AG04450 (cell line): ENCODE data around the gene FFAR3. TPM values are rescaled to one million over a fixed set of nuclear protein-coding genes. Genes with fewer than 3 reads are reported as not detected.

Experiments
- CTCF ChIA-PET: fragments of 300-600, 350-600 bp; formaldehyde crosslinking; extraction: SDS; loops from one replicate; lab custom pipeline; 2022; ENCODE audit warnings: antibody characterized with exemption, inconsistent platforms; lab: Charles Lee
- POLR2A ChIA-PET: fragments of 350-600 bp; formaldehyde crosslinking; extraction: SDS; loops from one replicate; lab custom pipeline; 2021; ENCODE audit warnings: antibody characterized with exemption, inconsistent platforms; lab: Yijun Ruan, JAX
- DNase-seq: peaks from one replicate; pipeline ENCODE4 v3.0.0-alpha.2; 2011; ENCODE audit warnings: low read depth, low spot score
- H3K27ac ChIP-seq: one replicate; pipeline ENCODE4 v1.5.1; 2012; ENCODE audit warnings: low read depth, low read length, control low read depth
- H3K27me3 ChIP-seq: one replicate; pipeline ENCODE4 v1.6.0; 2012; ENCODE audit warnings: low read length; ENCODE audit not compliant: control insufficient read depth, insufficient read depth
- H3K4me3 ChIP-seq: 2 replicates; pipeline ENCODE4 v1.5.1; 2011; ENCODE audit warnings: mild to moderate bottlenecking, low read depth, low read length, control low read depth
- H3K9me3 ChIP-seq: 2 replicates; pipeline ENCODE4 v1.5.1; 2012; ENCODE audit warnings: low read length; ENCODE audit not compliant: control insufficient read depth, insufficient read depth
- CTCF ChIP-seq: IDR thresholded peaks from 2 replicates; pipeline ENCODE4 v1.5.1; 2011; ENCODE audit warnings: low read depth, low read length, control low read depth, inconsistent platforms
- polyA plus RNA-seq: library from polyadenylated mRNA; depleted of rRNA; stranded (reverse); fragments of >200 nt; gene quantifications from 2 replicates; pipeline ENCODE4 v1.2.3, GENCODE V29; 2011

The FFAR3 gene
- polyA plus RNA-seq, 1 experiment: not detected

GRCh38 chr19:35336166-35336955, 21.9 kb upstream of the FFAR3 start:
- no peak overlapping the region for H3K4me3 ChIP-seq
- no peak overlapping the region for H3K27ac ChIP-seq
- POLR2A ChIA-PET: no interaction called here
- TF ChIP-seq CTCF: no peak
- CTCF ChIA-PET: no interaction called here
- no peaks in the 10 kb centered on the region for H3K27me3 ChIP-seq
- no peak for DNase-seq
- no peaks in the 10 kb centered on the region for H3K9me3 ChIP-seq

DNA sequence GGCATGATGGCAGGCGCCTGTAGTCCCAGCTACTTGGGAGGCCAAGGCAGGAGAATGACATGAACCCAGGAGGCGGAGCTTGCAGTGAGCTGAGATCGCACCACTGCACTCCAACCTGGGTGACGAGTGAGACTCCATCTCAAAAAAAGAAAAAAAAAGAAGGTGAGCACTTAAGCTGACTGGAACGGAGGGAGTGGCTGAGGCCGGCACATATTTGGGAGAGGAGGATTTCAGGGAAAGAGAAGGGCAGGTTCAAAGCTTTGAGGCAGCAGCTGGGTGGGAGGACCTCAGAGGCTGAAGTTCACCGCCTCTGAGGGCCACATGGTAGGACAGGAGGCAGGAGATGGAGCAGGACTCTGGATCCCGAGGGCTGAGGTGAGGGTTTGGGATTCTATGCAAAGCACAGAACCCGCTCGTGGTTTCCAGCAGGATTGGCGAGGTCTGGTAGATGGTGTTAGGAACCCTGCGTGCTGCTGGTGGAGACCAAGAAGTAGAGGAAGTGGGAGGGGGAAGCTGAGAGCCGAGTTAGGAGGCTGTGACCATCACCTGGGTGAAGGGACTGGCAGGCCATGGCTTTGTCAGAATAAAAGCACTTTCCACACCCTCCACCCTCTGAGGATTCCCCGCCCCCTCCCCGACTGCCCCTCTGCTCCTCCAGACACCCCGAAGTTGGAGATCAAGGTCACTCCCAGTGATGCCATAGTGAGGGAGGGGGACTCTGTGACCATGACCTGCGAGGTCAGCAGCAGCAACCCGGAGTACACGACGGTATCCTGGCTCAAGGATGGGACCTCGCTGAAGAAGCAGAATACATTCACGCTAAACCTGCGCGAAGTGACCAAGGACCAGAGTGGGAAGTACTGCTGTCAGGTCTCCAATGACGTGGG, 20.9 kb upstream of the FFAR3 start:
- Histone ChIP-seq H3K9me3 (no peaks in the 10 kb centered on the region), H3K27me3 (no peaks in the 10 kb centered on the region), H3K4me3 (no peak overlapping the region), H3K27ac (no peak overlapping the region)
- CTCF ChIA-PET: no interaction called here
- TF ChIP-seq CTCF: no peak
- no peak for DNase-seq
- POLR2A ChIA-PET: no interaction called here

- TF ChIP-seq CTCF: no peak
- no peak for DNase-seq
- Histone ChIP-seq H3K27me3 (no peaks in the 10 kb centered on the region), H3K27ac (no peak overlapping the region), H3K4me3 (no peak overlapping the region), H3K9me3 (no peaks in the 10 kb centered on the region)
- ChIA-PET POLR2A (no interaction called here), CTCF (no interaction called here)
Observed at GRCh38 chr19:35337984-35338296, 20.3 kb upstream of the FFAR3 start.

DNA sequence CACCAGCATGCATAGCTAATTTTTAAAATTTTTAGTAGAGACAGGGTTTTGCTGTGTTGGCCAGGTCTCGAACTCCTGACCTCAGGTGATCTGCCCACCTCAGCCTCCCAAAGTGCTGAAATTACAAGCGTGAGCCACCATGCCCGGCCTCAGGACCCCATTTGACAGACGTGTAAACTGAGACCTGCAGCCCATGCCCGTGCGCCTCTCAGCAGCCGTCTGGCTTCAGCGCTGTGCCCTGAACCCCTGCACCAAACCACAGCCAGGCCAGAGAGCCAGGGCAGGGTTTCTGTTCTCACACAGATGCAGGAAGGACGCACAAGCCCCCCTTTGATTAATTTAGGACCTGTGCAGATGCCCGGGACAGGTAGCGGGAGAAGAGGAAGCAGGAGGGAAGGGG, 17.8 kb upstream of the FFAR3 start:
- DNase-seq: no peak
- TF ChIP-seq CTCF: no peak
- Histone ChIP-seq H3K9me3 (no peaks in the 10 kb centered on the region), H3K27ac (no peak overlapping the region), H3K27me3 (no peaks in the 10 kb centered on the region), H3K4me3 (no peak overlapping the region)
- POLR2A ChIA-PET: no interaction called here
- CTCF ChIA-PET: interaction anchor here (1.1 kb wide), 1 partner anchor 12 kb away, joined by 3 read pairs; no protein-coding TSS in a partner anchor

- Histone ChIP-seq H3K4me3 (no peak overlapping the region), H3K27ac (no peak overlapping the region), H3K9me3 (no peaks in the 10 kb centered on the region), H3K27me3 (no peaks in the 10 kb centered on the region)
- CTCF ChIA-PET: interaction anchor here (1.1 kb wide), 1 partner anchor 11 kb away, joined by 3 read pairs; no protein-coding TSS in a partner anchor
- TF ChIP-seq CTCF: no peak
- POLR2A ChIA-PET: no interaction called here
- DNase-seq: no peak
Observed at GRCh38 chr19:35341006-35341405, 17.3 kb upstream of the FFAR3 start.
